ENCODE results near the gene FHOD1.

Gene FHOD1

GRCh38 chr16:67247192-67248072 is at the start of gene FHOD1:
FHOD1 (minus strand) TSS chr16:67247481; CDS start chr16:67247410, 71 bp downstream.
- in situ Hi-C loops (cut with MboI; ENCODE audit: low sequenced_read_pairs) = no loop called here

- in situ Hi-C loops (cut with MboI; ENCODE audit: low sequenced_read_pairs) = no loop called here
Measured at GRCh38 chr16:67296420-67296819, 49.1 kb upstream of the FHOD1 start.

GRCh38 chr16:67294938-67295361 is 47.7 kb upstream of the FHOD1 start:
- in situ Hi-C loops (cut with MboI; ENCODE audit: low sequenced_read_pairs) = no loop called here

GRCh38 chr16:67294171-67294757 is 47.0 kb upstream of the FHOD1 start:
- in situ Hi-C loops (cut with MboI; ENCODE audit: low sequenced_read_pairs) = no loop called here

GRCh38 chr16:67291461-67291860 is 44.2 kb upstream of the FHOD1 start:
- in situ Hi-C loops (cut with MboI; ENCODE audit: low sequenced_read_pairs) = no loop called here

- in situ Hi-C loops (cut with MboI; ENCODE audit: low sequenced_read_pairs) = no loop called here
Measured at GRCh38 chr16:67287960-67288359, 40.7 kb upstream of the FHOD1 start.

GRCh38 chr16:67286441-67287235 is 39.4 kb upstream of the FHOD1 start:
- in situ Hi-C loops (cut with MboI; ENCODE audit: low sequenced_read_pairs) = no loop called here

- in situ Hi-C loops (cut with MboI; ENCODE audit: low sequenced_read_pairs) = no loop called here
Measured at GRCh38 chr16:67284699-67285646, 37.7 kb upstream of the FHOD1 start.

GRCh38 chr16:67283826-67284555 is 36.7 kb upstream of the FHOD1 start:
- in situ Hi-C loops (cut with MboI; ENCODE audit: low sequenced_read_pairs) = no loop called here

- in situ Hi-C loops (cut with MboI; ENCODE audit: low sequenced_read_pairs) = no loop called here
Measured at GRCh38 chr16:67283039-67283825, 36.0 kb upstream of the FHOD1 start.

GRCh38 chr16:67282447-67282805 is 35.1 kb upstream of the FHOD1 start:
- in situ Hi-C loops (cut with MboI; ENCODE audit: low sequenced_read_pairs) = no loop called here

GRCh38 chr16:67281536-67282446 is 34.5 kb upstream of the FHOD1 start:
- in situ Hi-C loops (cut with MboI; ENCODE audit: low sequenced_read_pairs) = no loop called here

- in situ Hi-C loops (cut with MboI; ENCODE audit: low sequenced_read_pairs) = no loop called here
Measured at GRCh38 chr16:67280090-67281015, 33.1 kb upstream of the FHOD1 start.

GRCh38 chr16:67279296-67280089 is 32.2 kb upstream of the FHOD1 start, which contains the start of gene PLEKHG4:
PLEKHG4 (plus strand) TSS chr16:67279532; CDS start chr16:67280045, 513 bp downstream.
- in situ Hi-C loops (cut with MboI; ENCODE audit: low sequenced_read_pairs) = no loop called here

GRCh38 chr16:67278773-67279295 is 31.6 kb upstream of the FHOD1 start:
- in situ Hi-C loops (cut with MboI; ENCODE audit: low sequenced_read_pairs) = no loop called here
